OCI-LY1 (cell line): Measurements from ENCODE around the gene PRKAR1A.

Source experiments
- H2AFZ ChIP-seq: fragments of 200-600 bp; sonication (generic), shearing (Covaris generic); 2 replicates; pipeline ENCODE4 v1.6.0; 2014; ENCODE audit warnings: antibody characterized with exemption, mild to moderate bottlenecking, low read length
- H3F3A ChIP-seq: fragments of 200-600 bp; sonication (generic), shearing (Covaris generic); 2 replicates; pipeline ENCODE4 v1.6.0; 2014; ENCODE audit warnings: mild to moderate bottlenecking, antibody characterized with exemption, low read length, moderate library complexity; ENCODE audit not compliant: insufficient read depth
- H3K27ac ChIP-seq: fragments of 200-600 bp; sonication (generic); 2 replicates; pipeline ENCODE4 v1.5.1; 2014; ENCODE audit warnings: low read length, mixed run types, mild to moderate bottlenecking, low read depth; ENCODE audit not compliant: poor library complexity, severe bottlenecking
- H3K27me3 ChIP-seq: fragments of 200-600 bp; sonication (generic); 2 replicates; pipeline ENCODE4 v1.6.0; 2014; ENCODE audit warnings: antibody characterized with exemption, mild to moderate bottlenecking, low read length, moderate library complexity; ENCODE audit not compliant: insufficient read depth
- H3K36me3 ChIP-seq: fragments of 200-600 bp; sonication (generic); 2 replicates; pipeline ENCODE4 v1.6.1; 2014; ENCODE audit warnings: mild to moderate bottlenecking, antibody characterized with exemption, low read length, moderate library complexity, mixed read lengths; ENCODE audit not compliant: insufficient read depth
- H3K4me1 ChIP-seq: fragments of 200-600 bp; sonication (generic); 2 replicates; pipeline ENCODE4 v1.5.1; 2014; ENCODE audit warnings: mild to moderate bottlenecking, low read length, moderate library complexity; ENCODE audit not compliant: insufficient read depth, severe bottlenecking
- H3K4me2 ChIP-seq: fragments of 200-600 bp; sonication (generic), shearing (Covaris generic); 2 replicates; pipeline ENCODE4 v1.6.1; 2014; ENCODE audit warnings: low read length
- H3K4me3 ChIP-seq: fragments of 200-600 bp; sonication (generic); 2 replicates; pipeline ENCODE4 v1.5.1; 2014; ENCODE audit warnings: low read length, low read depth, mild to moderate bottlenecking, mixed read lengths; ENCODE audit not compliant: poor library complexity, severe bottlenecking
- H3K79me2 ChIP-seq: fragments of 200-600 bp; shearing (Covaris generic); 2 replicates; pipeline ENCODE4 v1.6.1; 2016; ENCODE audit warnings: mixed run types, low read length, mixed read lengths; ENCODE audit not compliant: insufficient read depth
- H3K9ac ChIP-seq: fragments of 200-600 bp; sonication (generic), shearing (Covaris generic); 2 replicates; pipeline ENCODE4 v1.6.1; 2014; ENCODE audit warnings: mild to moderate bottlenecking, low read length, mixed read lengths
- H3K9me2 ChIP-seq: fragments of 200-600 bp; sonication (generic), shearing (Covaris generic); 2 replicates; pipeline ENCODE4 v1.6.1; 2014; ENCODE audit warnings: low read depth, mild to moderate bottlenecking, low read length, mixed read lengths
- H3K9me3 ChIP-seq: fragments of 200-600 bp; shearing (Covaris generic); 2 replicates; pipeline ENCODE4 v1.6.1; 2014; ENCODE audit warnings: low read length, mixed read lengths
- H4K20me1 ChIP-seq: fragments of 200-600 bp; sonication (generic), shearing (Covaris generic); 2 replicates; pipeline ENCODE4 v1.6.0; 2016; ENCODE audit warnings: mild to moderate bottlenecking, low read length; ENCODE audit not compliant: insufficient read depth
- EZH2 ChIP-seq: fragments of 200-600 bp; sonication (generic), shearing (Covaris generic); IDR thresholded peaks from 2 replicates; pipeline ENCODE4 v1.8.0; 2017; ENCODE audit warnings: borderline replicate concordance, mixed run types, mild to moderate bottlenecking, antibody characterized with exemption, low read length, moderate library complexity, mixed read lengths
- TF ChIP-seq, protein P1 (sequence below): fragments of 200-600 bp; sonication (generic), shearing (Covaris generic); IDR thresholded peaks from 2 replicates; pipeline ENCODE4 v1.5.1; 2017; ENCODE audit warnings: mild to moderate bottlenecking, antibody characterized with exemption, low read length, moderate library complexity, mixed read lengths

PRKAR1A gene

DNA sequence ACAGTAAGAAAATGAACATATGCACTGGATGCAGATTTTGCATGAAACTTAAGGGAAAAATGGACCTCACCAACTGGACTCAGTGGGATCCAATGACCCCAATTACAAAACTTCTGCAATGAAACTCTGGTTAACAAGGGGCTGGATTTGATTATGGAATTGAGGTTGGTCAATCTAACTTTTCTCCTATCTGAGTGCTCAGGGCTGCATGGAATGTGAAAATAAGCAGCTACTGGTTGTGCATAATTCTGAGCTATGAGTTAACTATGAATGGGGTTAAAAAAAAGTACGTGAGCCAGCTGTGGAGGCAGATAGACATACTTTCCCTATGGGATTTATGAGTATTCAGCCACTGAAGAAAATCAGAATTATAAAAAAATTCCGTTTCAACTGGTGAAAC lies 79.8 kb downstream of the PRKAR1A start:
- Histone ChIP-seq H3K9ac (no peak overlapping the region), H3K27ac (no peak overlapping the region), H3K9me2 (no peaks in the 10 kb centered on the region), H3K27me3 (peaks cover 5% of the 10 kb centered on the region; the same call in 1 of the 2 replicates), H3K79me2 (no peaks in the 10 kb centered on the region), H3K4me1 (no peaks in the 10 kb centered on the region), H3K4me2 (no peak overlapping the region), H3K4me3 (no peak overlapping the region), H3K36me3 (no peaks in the 10 kb centered on the region; the same call in 1 of the 2 replicates), H2AFZ (no peak overlapping the region), H3F3A (no peaks in the 10 kb centered on the region), H3K9me3 (no peaks in the 10 kb centered on the region), H4K20me1 (no peaks in the 10 kb centered on the region)
- TF ChIP-seq EZH2 = no peak
- TF ChIP-seq, protein P1, sequence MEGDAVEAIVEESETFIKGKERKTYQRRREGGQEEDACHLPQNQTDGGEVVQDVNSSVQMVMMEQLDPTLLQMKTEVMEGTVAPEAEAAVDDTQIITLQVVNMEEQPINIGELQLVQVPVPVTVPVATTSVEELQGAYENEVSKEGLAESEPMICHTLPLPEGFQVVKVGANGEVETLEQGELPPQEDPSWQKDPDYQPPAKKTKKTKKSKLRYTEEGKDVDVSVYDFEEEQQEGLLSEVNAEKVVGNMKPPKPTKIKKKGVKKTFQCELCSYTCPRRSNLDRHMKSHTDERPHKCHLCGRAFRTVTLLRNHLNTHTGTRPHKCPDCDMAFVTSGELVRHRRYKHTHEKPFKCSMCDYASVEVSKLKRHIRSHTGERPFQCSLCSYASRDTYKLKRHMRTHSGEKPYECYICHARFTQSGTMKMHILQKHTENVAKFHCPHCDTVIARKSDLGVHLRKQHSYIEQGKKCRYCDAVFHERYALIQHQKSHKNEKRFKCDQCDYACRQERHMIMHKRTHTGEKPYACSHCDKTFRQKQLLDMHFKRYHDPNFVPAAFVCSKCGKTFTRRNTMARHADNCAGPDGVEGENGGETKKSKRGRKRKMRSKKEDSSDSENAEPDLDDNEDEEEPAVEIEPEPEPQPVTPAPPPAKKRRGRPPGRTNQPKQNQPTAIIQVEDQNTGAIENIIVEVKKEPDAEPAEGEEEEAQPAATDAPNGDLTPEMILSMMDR = no peak

DNA sequence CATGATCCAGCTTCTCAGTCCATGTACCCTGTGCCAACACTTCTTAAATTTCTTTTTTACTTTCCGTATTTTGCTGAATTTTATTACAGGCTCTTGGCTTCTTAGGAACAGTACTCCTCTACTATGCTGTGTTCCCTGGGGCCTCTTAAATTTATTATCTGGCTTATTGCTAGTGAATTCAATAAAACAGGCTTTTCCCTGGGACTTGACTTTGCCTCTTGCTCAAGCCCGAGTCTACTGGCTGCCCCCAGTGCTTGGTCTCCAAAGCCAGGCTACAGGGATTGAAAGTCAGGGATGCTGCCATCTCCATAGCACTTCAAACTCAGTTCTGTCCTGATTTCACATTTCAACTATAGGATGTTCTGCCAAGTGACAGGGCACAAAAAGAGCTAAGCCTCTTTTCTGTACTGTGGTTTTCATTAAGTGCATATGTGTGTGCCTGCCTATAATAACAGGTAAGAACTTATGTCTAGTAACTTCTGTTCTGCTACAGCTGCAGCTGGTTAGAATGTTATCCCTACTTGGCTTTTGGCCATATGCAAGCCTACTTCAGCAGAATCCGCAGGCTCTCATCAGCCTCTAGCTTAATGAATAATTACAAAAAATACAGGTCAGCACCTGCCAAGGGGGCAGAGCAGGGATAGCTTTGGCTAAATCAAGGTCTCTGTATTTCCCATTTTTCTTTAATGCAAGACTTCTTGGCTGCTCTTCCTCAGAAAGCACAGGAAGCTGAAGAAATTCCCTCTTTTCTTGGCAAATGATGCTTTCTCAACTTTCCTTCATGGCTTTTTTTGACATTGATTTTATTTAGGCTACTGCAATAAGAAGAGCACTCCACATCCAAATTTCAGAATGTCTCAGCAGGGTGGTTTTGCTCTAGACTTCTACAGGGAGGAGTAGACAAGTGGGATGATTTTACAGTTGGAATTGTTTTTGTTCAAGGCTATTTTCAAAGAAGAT lies 80.7 kb downstream of the PRKAR1A start:
- H3K36me3 ChIP-seq = no peaks in the 10 kb centered on the region; the same call in 1 of the 2 replicates
- H3K4me3 ChIP-seq = no peak overlapping the region
- no peak overlapping the region for H3K27ac ChIP-seq
- no peaks in the 10 kb centered on the region for H3K9me2 ChIP-seq
- no peaks in the 10 kb centered on the region for H3K9me3 ChIP-seq
- H3K9ac ChIP-seq = no peak overlapping the region
- H3K79me2 ChIP-seq = no peaks in the 10 kb centered on the region
- no peaks in the 10 kb centered on the region for H4K20me1 ChIP-seq
- no peaks in the 10 kb centered on the region for H3F3A ChIP-seq
- no peak overlapping the region for H2AFZ ChIP-seq
- 0 out of 2 replicates have a peak, but pooled peaks cover 5% of the 10 kb centered on the region for H3K27me3 ChIP-seq
- no peak overlapping the region for H3K4me2 ChIP-seq
- H3K4me1 ChIP-seq = no peaks in the 10 kb centered on the region
- no peak for TF ChIP-seq EZH2
- TF ChIP-seq, protein P1 = no peak

DNA sequence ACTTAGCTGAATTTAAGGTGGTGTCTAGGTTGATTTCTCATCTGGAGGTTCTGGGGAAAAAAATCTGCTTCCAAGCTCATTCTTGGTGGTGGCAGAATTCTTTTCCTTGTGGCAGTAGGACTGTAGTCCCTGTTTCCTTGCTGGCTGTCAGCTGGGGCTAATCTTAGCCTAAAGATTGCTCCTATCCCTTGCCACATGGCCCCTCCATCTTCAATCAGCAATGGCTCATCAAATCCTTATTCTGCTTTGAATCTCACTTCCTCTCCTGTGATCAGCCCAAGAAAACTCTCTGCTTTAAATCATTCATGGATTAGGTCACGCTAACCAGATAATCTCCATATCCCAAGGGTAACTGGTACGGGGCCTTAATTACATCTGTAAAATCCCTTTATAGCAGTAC lies 82.3 kb downstream of the PRKAR1A start:
- Histone ChIP-seq H2AFZ (no peak overlapping the region), H3K79me2 (no peaks in the 10 kb centered on the region), H3K4me3 (no peak overlapping the region), H3K9ac (no peak overlapping the region), H3K4me2 (no peak overlapping the region), H3K27ac (no peak overlapping the region), H3K9me2 (no peaks in the 10 kb centered on the region), H4K20me1 (no peaks in the 10 kb centered on the region), H3K27me3 (0 out of 2 replicates have a peak, but pooled peaks cover 5% of the 10 kb centered on the region), H3K4me1 (no peaks in the 10 kb centered on the region), H3F3A (no peaks in the 10 kb centered on the region), H3K36me3 (no peaks in the 10 kb centered on the region), H3K9me3 (no peaks in the 10 kb centered on the region)
- TF ChIP-seq, protein P1 = no peak
